ENCODE measurements around the gene PLA2G12A.

PLA2G12A gene

GRCh38 chr4:109748114-109748513 is 18.2 kb upstream of the PLA2G12A start:
- POLR2A ChIA-PET: no interaction called here
- no peaks in the 10 kb centered on the region for H3K9me3 ChIP-seq (ENCODE audit: control insufficient read depth, insufficient read depth, low read depth, low read length)
- H3K36me3 ChIP-seq (ENCODE audit: control insufficient read depth in 2 of 2, insufficient read depth in 1 of 2, low read length in 2 of 2): no peaks in the 10 kb centered on the region
- H3K4me1 ChIP-seq (ENCODE audit: control insufficient read depth, insufficient read depth, low read length): no peaks in the 10 kb centered on the region
- TF ChIP-seq ZNF391 (tag by site-specific recombination; IDR thresholded peaks at IDR 0.05; ENCODE audit: borderline replicate concordance, low read depth) (no peak), ZNF362 (tag by site-specific recombination; IDR thresholded peaks at IDR 0.05) (no peak), ZNF423 (tag by site-specific recombination; IDR thresholded peaks at IDR 0.05) (no peak), ZNF529 (tag by site-specific recombination; IDR thresholded peaks at IDR 0.05; ENCODE audit: insufficient replicate concordance) (no peak)
- no peak overlapping the region for H3K27ac ChIP-seq (ENCODE audit: extremely low read depth, low read depth, low read length)
- H3K4me3 ChIP-seq (ENCODE audit: low read depth, low read length): no peak overlapping the region
- CTCF ChIA-PET: interaction anchor here (0.7 kb wide), 1 partner anchor 278 kb away, joined by 3 read pairs; no protein-coding TSS in a partner anchor

DNA sequence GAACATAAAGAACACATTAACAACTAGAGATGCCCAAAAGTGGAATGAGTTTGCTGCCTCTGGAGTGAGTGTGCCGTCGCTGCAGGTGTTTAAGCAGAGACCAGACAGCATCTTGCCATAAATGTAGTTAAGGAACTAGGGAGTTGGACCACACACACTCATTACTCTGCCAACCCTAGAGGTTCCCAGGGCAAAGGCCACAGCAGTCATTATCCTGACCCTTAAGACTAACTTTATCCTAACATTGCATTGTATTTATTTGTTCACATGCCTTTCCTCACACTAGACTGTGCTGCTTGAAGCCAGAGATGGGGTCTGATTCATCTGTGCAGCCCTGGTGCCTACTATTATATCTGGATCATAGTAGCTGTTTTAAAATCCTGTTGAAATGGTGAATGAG is 16.9 kb upstream of the PLA2G12A start:
- H3K36me3 ChIP-seq (ENCODE audit: control insufficient read depth in 2 of 2, insufficient read depth in 1 of 2, low read length in 2 of 2): no peaks in the 10 kb centered on the region
- POLR2A ChIA-PET: no interaction called here

GRCh38 chr4:109745830-109746229 is 16.0 kb upstream of the PLA2G12A start:
- no peaks in the 10 kb centered on the region for H3K36me3 ChIP-seq (ENCODE audit: control insufficient read depth in 2 of 2, insufficient read depth in 1 of 2, low read length in 2 of 2)
- no peak overlapping the region for H3K4me3 ChIP-seq (ENCODE audit: low read depth, low read length)
- H3K9me3 ChIP-seq (ENCODE audit: control insufficient read depth, insufficient read depth, low read depth, low read length): no peaks in the 10 kb centered on the region
- H3K4me1 ChIP-seq (ENCODE audit: control insufficient read depth, insufficient read depth, low read length): no peaks in the 10 kb centered on the region
- POLR2A ChIA-PET: no interaction called here
- no peak overlapping the region for H3K27ac ChIP-seq (ENCODE audit: extremely low read depth, low read depth, low read length)
- CTCF ChIA-PET: no interaction called here
- TF ChIP-seq, protein P1, sequence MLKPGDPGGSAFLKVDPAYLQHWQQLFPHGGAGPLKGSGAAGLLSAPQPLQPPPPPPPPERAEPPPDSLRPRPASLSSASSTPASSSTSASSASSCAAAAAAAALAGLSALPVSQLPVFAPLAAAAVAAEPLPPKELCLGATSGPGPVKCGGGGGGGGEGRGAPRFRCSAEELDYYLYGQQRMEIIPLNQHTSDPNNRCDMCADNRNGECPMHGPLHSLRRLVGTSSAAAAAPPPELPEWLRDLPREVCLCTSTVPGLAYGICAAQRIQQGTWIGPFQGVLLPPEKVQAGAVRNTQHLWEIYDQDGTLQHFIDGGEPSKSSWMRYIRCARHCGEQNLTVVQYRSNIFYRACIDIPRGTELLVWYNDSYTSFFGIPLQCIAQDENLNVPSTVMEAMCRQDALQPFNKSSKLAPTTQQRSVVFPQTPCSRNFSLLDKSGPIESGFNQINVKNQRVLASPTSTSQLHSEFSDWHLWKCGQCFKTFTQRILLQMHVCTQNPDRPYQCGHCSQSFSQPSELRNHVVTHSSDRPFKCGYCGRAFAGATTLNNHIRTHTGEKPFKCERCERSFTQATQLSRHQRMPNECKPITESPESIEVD (tag by site-specific recombination; IDR thresholded peaks at IDR 0.05): no peak
- TF ChIP-seq CTCF (tag by site-specific recombination; IDR thresholded peaks at IDR 0.05) (no peak), YY1 (tag by site-specific recombination; IDR thresholded peaks at IDR 0.05) (no peak), MZF1 (tag by site-specific recombination; IDR thresholded peaks at IDR 0.05; ENCODE audit: borderline replicate concordance) (no peak), ZNF747 (tag by site-specific recombination; IDR thresholded peaks at IDR 0.05) (no peak), ZNF830 (tag by site-specific recombination; IDR thresholded peaks at IDR 0.05; ENCODE audit: low read depth) (no peak), ZNF394 (tag by site-specific recombination; IDR thresholded peaks at IDR 0.05; ENCODE audit: borderline replicate concordance) (no peak), ZNF23 (tag by site-specific recombination; IDR thresholded peaks at IDR 0.05; ENCODE audit: borderline replicate concordance) (no peak), ZBTB17 (tag by site-specific recombination; IDR thresholded peaks at IDR 0.05) (no peak), ZNF184 (tag by site-specific recombination; IDR thresholded peaks at IDR 0.05) (no peak), ZBTB7A (tag by site-specific recombination; IDR thresholded peaks at IDR 0.05; ENCODE audit: low read depth) (no peak), ZNF585B (tag by site-specific recombination; IDR thresholded peaks at IDR 0.05) (no peak), ZNF202 (tag by site-specific recombination; IDR thresholded peaks at IDR 0.05; ENCODE audit: borderline replicate concordance) (no peak), ZNF354C (tag by site-specific recombination; IDR thresholded peaks at IDR 0.05; ENCODE audit: borderline replicate concordance, low read depth) (no peak), ZNF514 (tag by site-specific recombination; IDR thresholded peaks at IDR 0.05) (no peak)
- TF ChIP-seq, protein P2, sequence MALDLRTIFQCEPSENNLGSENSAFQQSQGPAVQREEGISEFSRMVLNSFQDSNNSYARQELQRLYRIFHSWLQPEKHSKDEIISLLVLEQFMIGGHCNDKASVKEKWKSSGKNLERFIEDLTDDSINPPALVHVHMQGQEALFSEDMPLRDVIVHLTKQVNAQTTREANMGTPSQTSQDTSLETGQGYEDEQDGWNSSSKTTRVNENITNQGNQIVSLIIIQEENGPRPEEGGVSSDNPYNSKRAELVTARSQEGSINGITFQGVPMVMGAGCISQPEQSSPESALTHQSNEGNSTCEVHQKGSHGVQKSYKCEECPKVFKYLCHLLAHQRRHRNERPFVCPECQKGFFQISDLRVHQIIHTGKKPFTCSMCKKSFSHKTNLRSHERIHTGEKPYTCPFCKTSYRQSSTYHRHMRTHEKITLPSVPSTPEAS (tag by site-specific recombination; IDR thresholded peaks at IDR 0.05): no peak
- TF ChIP-seq, protein P3, sequence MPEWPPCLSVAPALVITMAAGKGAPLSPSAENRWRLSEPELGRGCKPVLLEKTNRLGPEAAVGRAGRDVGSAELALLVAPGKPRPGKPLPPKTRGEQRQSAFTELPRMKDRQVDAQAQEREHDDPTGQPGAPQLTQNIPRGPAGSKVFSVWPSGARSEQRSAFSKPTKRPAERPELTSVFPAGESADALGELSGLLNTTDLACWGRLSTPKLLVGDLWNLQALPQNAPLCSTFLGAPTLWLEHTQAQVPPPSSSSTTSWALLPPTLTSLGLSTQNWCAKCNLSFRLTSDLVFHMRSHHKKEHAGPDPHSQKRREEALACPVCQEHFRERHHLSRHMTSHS (tag by site-specific recombination; IDR thresholded peaks at IDR 0.05): no peak

More for the DNA sequence above, 16.9 kb upstream of the PLA2G12A start:
- Histone ChIP-seq H3K27ac (ENCODE audit: extremely low read depth, low read depth, low read length) (no peak overlapping the region), H3K9me3 (ENCODE audit: control insufficient read depth, insufficient read depth, low read depth, low read length) (no peaks in the 10 kb centered on the region), H3K4me3 (ENCODE audit: low read depth, low read length) (no peak overlapping the region), H3K4me1 (ENCODE audit: control insufficient read depth, insufficient read depth, low read length) (no peaks in the 10 kb centered on the region)
- TF ChIP-seq ZNF76 (tag by site-specific recombination; IDR thresholded peaks at IDR 0.05; ENCODE audit: borderline replicate concordance, low read depth) (no peak), ZNF785 (tag by site-specific recombination; IDR thresholded peaks at IDR 0.05) (no peak), MEIS1 (CRISPR knock-in tag; IDR thresholded peaks at IDR 0.05; ENCODE audit: borderline replicate concordance) (no peak), BCL11B (tag by site-specific recombination; IDR thresholded peaks at IDR 0.05; ENCODE audit: low read depth) (no peak), FEZF1 (tag by site-specific recombination; IDR thresholded peaks at IDR 0.05) (no peak)
- CTCF ChIA-PET: no interaction called here

Data from HEK293 (cell line).